OCI-LY1 (cell line): ENCODE data around the gene SPC25.

Source experiments
- H2AFZ ChIP-seq: fragments of 200-600 bp; sonication (generic), shearing (Covaris generic); 2 replicates; pipeline ENCODE4 v1.6.0; 2014; ENCODE audit warnings: antibody characterized with exemption, mild to moderate bottlenecking, low read length
- H3F3A ChIP-seq: fragments of 200-600 bp; sonication (generic), shearing (Covaris generic); 2 replicates; pipeline ENCODE4 v1.6.0; 2014; ENCODE audit warnings: mild to moderate bottlenecking, antibody characterized with exemption, low read length, moderate library complexity; ENCODE audit not compliant: insufficient read depth
- H3K27ac ChIP-seq: fragments of 200-600 bp; sonication (generic); 2 replicates; pipeline ENCODE4 v1.5.1; 2014; ENCODE audit warnings: low read length, mixed run types, mild to moderate bottlenecking, low read depth; ENCODE audit not compliant: poor library complexity, severe bottlenecking
- H3K27me3 ChIP-seq: fragments of 200-600 bp; sonication (generic); 2 replicates; pipeline ENCODE4 v1.6.0; 2014; ENCODE audit warnings: antibody characterized with exemption, mild to moderate bottlenecking, low read length, moderate library complexity; ENCODE audit not compliant: insufficient read depth
- H3K36me3 ChIP-seq: fragments of 200-600 bp; sonication (generic); 2 replicates; pipeline ENCODE4 v1.6.1; 2014; ENCODE audit warnings: mild to moderate bottlenecking, antibody characterized with exemption, low read length, moderate library complexity, mixed read lengths; ENCODE audit not compliant: insufficient read depth
- H3K4me1 ChIP-seq: fragments of 200-600 bp; sonication (generic); 2 replicates; pipeline ENCODE4 v1.5.1; 2014; ENCODE audit warnings: mild to moderate bottlenecking, low read length, moderate library complexity; ENCODE audit not compliant: insufficient read depth, severe bottlenecking
- H3K4me2 ChIP-seq: fragments of 200-600 bp; sonication (generic), shearing (Covaris generic); 2 replicates; pipeline ENCODE4 v1.6.1; 2014; ENCODE audit warnings: low read length
- H3K4me3 ChIP-seq: fragments of 200-600 bp; sonication (generic); 2 replicates; pipeline ENCODE4 v1.5.1; 2014; ENCODE audit warnings: low read length, low read depth, mild to moderate bottlenecking, mixed read lengths; ENCODE audit not compliant: poor library complexity, severe bottlenecking
- H3K79me2 ChIP-seq: fragments of 200-600 bp; shearing (Covaris generic); 2 replicates; pipeline ENCODE4 v1.6.1; 2016; ENCODE audit warnings: mixed run types, low read length, mixed read lengths; ENCODE audit not compliant: insufficient read depth
- H3K9ac ChIP-seq: fragments of 200-600 bp; sonication (generic), shearing (Covaris generic); 2 replicates; pipeline ENCODE4 v1.6.1; 2014; ENCODE audit warnings: mild to moderate bottlenecking, low read length, mixed read lengths
- H3K9me2 ChIP-seq: fragments of 200-600 bp; sonication (generic), shearing (Covaris generic); 2 replicates; pipeline ENCODE4 v1.6.1; 2014; ENCODE audit warnings: low read depth, mild to moderate bottlenecking, low read length, mixed read lengths
- H3K9me3 ChIP-seq: fragments of 200-600 bp; shearing (Covaris generic); 2 replicates; pipeline ENCODE4 v1.6.1; 2014; ENCODE audit warnings: low read length, mixed read lengths
- H4K20me1 ChIP-seq: fragments of 200-600 bp; sonication (generic), shearing (Covaris generic); 2 replicates; pipeline ENCODE4 v1.6.0; 2016; ENCODE audit warnings: mild to moderate bottlenecking, low read length; ENCODE audit not compliant: insufficient read depth
- EZH2 ChIP-seq: fragments of 200-600 bp; sonication (generic), shearing (Covaris generic); IDR thresholded peaks from 2 replicates; pipeline ENCODE4 v1.8.0; 2017; ENCODE audit warnings: borderline replicate concordance, mixed run types, mild to moderate bottlenecking, antibody characterized with exemption, low read length, moderate library complexity, mixed read lengths
- TF ChIP-seq, protein P1 (sequence below): fragments of 200-600 bp; sonication (generic), shearing (Covaris generic); IDR thresholded peaks from 2 replicates; pipeline ENCODE4 v1.5.1; 2017; ENCODE audit warnings: mild to moderate bottlenecking, antibody characterized with exemption, low read length, moderate library complexity, mixed read lengths

SPC25 gene

DNA sequence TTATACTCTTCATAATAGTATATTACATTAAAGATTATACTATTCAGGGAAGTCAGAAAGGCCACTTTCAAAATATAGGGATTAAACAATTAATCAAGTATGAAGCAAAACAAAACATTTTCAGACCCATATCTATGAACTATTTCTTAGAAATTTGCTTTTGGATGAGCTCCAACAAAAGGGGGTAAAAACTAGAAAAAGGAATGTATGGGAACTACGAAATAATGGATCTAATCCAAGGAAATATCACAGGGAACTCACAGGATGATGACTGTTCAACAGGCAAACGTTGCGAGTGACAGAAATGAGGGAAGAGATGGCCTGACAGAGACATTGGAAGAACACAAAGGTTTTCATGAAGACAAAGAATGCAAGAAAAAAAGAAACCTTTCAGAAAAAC lies 38.8 kb upstream of the SPC25 start:
- Histone ChIP-seq H3K4me1 (no peaks in the 10 kb centered on the region), H3K9me3 (no peaks in the 10 kb centered on the region), H2AFZ (no peak overlapping the region), H3K4me3 (no peak overlapping the region), H3K27ac (no peak overlapping the region), H3K27me3 (no peaks in the 10 kb centered on the region), H3K79me2 (no peaks in the 10 kb centered on the region), H3K9ac (no peak overlapping the region), H3K4me2 (no peak overlapping the region), H4K20me1 (no peaks in the 10 kb centered on the region), H3K9me2 (no peaks in the 10 kb centered on the region), H3F3A (no peaks in the 10 kb centered on the region), H3K36me3 (no peaks in the 10 kb centered on the region)
- TF ChIP-seq, protein P1, sequence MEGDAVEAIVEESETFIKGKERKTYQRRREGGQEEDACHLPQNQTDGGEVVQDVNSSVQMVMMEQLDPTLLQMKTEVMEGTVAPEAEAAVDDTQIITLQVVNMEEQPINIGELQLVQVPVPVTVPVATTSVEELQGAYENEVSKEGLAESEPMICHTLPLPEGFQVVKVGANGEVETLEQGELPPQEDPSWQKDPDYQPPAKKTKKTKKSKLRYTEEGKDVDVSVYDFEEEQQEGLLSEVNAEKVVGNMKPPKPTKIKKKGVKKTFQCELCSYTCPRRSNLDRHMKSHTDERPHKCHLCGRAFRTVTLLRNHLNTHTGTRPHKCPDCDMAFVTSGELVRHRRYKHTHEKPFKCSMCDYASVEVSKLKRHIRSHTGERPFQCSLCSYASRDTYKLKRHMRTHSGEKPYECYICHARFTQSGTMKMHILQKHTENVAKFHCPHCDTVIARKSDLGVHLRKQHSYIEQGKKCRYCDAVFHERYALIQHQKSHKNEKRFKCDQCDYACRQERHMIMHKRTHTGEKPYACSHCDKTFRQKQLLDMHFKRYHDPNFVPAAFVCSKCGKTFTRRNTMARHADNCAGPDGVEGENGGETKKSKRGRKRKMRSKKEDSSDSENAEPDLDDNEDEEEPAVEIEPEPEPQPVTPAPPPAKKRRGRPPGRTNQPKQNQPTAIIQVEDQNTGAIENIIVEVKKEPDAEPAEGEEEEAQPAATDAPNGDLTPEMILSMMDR, result no peak
- TF ChIP-seq EZH2, result no peak

- H3K9me2 ChIP-seq, result no peaks in the 10 kb centered on the region
- no peaks in the 10 kb centered on the region for H4K20me1 ChIP-seq
- no peaks in the 10 kb centered on the region for H3K4me1 ChIP-seq
- no peak overlapping the region for H2AFZ ChIP-seq
- H3K4me2 ChIP-seq, result no peak overlapping the region
- TF ChIP-seq, protein P1, result no peak
- TF ChIP-seq EZH2, result no peak
- H3K4me3 ChIP-seq, result no peak overlapping the region
- no peak overlapping the region for H3K9ac ChIP-seq
- no peaks in the 10 kb centered on the region for H3K27me3 ChIP-seq
- no peaks in the 10 kb centered on the region for H3K36me3 ChIP-seq
- H3K27ac ChIP-seq, result no peak overlapping the region
- H3K79me2 ChIP-seq, result no peaks in the 10 kb centered on the region
- H3F3A ChIP-seq, result no peaks in the 10 kb centered on the region
- no peaks in the 10 kb centered on the region for H3K9me3 ChIP-seq
These were observed 38.0 kb upstream of the SPC25 start for GRCh38 chr2:168928113-168928831.

DNA sequence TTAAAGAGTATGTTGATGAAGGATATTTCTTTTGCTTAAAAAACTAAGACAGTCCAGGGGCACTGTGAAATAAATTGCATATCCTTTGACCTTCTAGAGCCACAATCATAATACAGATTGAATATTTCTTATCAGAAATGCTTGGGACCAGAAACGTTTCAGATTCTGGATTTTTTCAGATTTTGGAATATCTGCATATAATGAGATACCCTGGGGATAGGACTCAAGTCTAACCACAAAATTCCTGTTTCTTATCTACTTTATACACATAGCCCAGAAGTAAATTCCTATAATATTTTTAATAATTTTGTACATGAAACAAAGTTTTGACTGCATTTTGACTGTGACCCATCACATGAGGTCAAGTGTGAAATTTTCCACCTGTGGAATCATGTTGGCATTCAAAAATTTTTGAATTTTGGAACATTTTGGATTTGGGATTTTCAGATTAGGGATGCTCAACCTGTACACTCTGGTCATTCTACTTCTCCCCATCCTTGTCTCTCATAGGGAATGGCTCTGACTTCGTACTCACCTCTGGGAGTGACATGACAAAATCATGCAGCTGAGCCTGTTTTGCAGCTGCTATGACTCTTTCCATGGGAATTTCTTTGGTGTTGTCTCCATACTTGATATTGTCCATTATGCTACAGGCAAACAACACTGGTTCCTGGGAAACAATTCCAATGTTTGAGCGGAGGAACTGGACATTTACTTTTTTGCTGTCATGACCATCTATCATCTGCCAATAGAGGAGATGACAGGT lies 36.6 kb upstream of the SPC25 start:
- H3K9me3 ChIP-seq, result no peaks in the 10 kb centered on the region
- no peak overlapping the region for H3K9ac ChIP-seq
- H3K4me1 ChIP-seq, result no peaks in the 10 kb centered on the region
- H3K79me2 ChIP-seq, result no peaks in the 10 kb centered on the region
- H3K9me2 ChIP-seq, result no peaks in the 10 kb centered on the region
- no peaks in the 10 kb centered on the region for H3K36me3 ChIP-seq
- no peaks in the 10 kb centered on the region for H4K20me1 ChIP-seq
- H2AFZ ChIP-seq, result no peak overlapping the region
- H3K4me2 ChIP-seq, result no peak overlapping the region
- H3K27me3 ChIP-seq, result no peaks in the 10 kb centered on the region
- no peak for TF ChIP-seq EZH2
- TF ChIP-seq, protein P1, result no peak
- H3F3A ChIP-seq, result no peaks in the 10 kb centered on the region
- H3K4me3 ChIP-seq, result no peak overlapping the region
- no peak overlapping the region for H3K27ac ChIP-seq
